ENCODE measurements around the gene PNMA6F. TPM values are rescaled to one million over a fixed set of nuclear protein-coding genes. Genes with fewer than 3 reads are reported as not detected.

Gene PNMA6F
- total RNA-seq, 1 experiment from 2014 or later, result not detected

- DNase-seq, result no peak
Measured at GRCh38 chrX:153353416-153353815, 31.8 kb upstream of the PNMA6F start.

GRCh38 chrX:153352858-153353257 lies 31.3 kb upstream of the PNMA6F start:
- no peaks in the 10 kb centered on the region for H3K79me2 ChIP-seq (ENCODE audit: low read length)
- H3K27me3 ChIP-seq (ENCODE audit: low read length), result no peaks in the 10 kb centered on the region
- no peak overlapping the region for H3K27ac ChIP-seq (ENCODE audit: low read length)
- H3K36me3 ChIP-seq (ENCODE audit: insufficient read depth, low read length), result no peaks in the 10 kb centered on the region
- H3K4me2 ChIP-seq (ENCODE audit: low read depth, low read length, poor library complexity, severe bottlenecking), result no peak overlapping the region
- DNase-seq, result no peak
- no peaks in the 10 kb centered on the region for H3K9me2 ChIP-seq (replicated peaks; ENCODE audit: insufficient read depth, low read length)
- H3K9ac ChIP-seq (ENCODE audit: low read length), result no peak overlapping the region
- no peaks in the 10 kb centered on the region for H3K4me1 ChIP-seq (ENCODE audit: low read length)
- no peaks in the 10 kb centered on the region for H4K20me1 ChIP-seq (ENCODE audit: insufficient read depth, low read depth, low read length)
- H3K9me3 ChIP-seq (ENCODE audit: low read length), result no peaks in the 10 kb centered on the region
- no peak overlapping the region for H2AFZ ChIP-seq (ENCODE audit: low read length)
- no peak overlapping the region for H3K4me3 ChIP-seq (ENCODE audit: low read length)

More at GRCh38 chrX:153353416-153353815, 31.8 kb upstream of the PNMA6F start:
- no peak overlapping the region for H3K9ac ChIP-seq (ENCODE audit: low read length)
- H3K27me3 ChIP-seq (ENCODE audit: low read length), result no peaks in the 10 kb centered on the region
- no peaks in the 10 kb centered on the region for H4K20me1 ChIP-seq (ENCODE audit: insufficient read depth, low read depth, low read length)
- H3K36me3 ChIP-seq (ENCODE audit: insufficient read depth, low read length), result no peaks in the 10 kb centered on the region
- H3K79me2 ChIP-seq (ENCODE audit: low read length), result no peaks in the 10 kb centered on the region
- no peak overlapping the region for H2AFZ ChIP-seq (ENCODE audit: low read length)
- H3K27ac ChIP-seq (ENCODE audit: low read length), result no peak overlapping the region
- no peaks in the 10 kb centered on the region for H3K9me3 ChIP-seq (ENCODE audit: low read length)
- no peaks in the 10 kb centered on the region for H3K9me2 ChIP-seq (replicated peaks; ENCODE audit: insufficient read depth, low read length)
- H3K4me2 ChIP-seq (ENCODE audit: low read depth, low read length, poor library complexity, severe bottlenecking), result no peak overlapping the region
- H3K4me3 ChIP-seq (ENCODE audit: low read length), result no peak overlapping the region
- H3K4me1 ChIP-seq (ENCODE audit: low read length), result no peaks in the 10 kb centered on the region

- Histone ChIP-seq H2AFZ (ENCODE audit: low read length) (no peak overlapping the region), H3K4me1 (ENCODE audit: low read length) (no peaks in the 10 kb centered on the region), H3K9me3 (ENCODE audit: low read length) (no peaks in the 10 kb centered on the region), H4K20me1 (ENCODE audit: insufficient read depth, low read depth, low read length) (no peaks in the 10 kb centered on the region), H3K9me2 (replicated peaks; ENCODE audit: insufficient read depth, low read length) (no peaks in the 10 kb centered on the region), H3K4me2 (ENCODE audit: low read depth, low read length, poor library complexity, severe bottlenecking) (no peak overlapping the region), H3K27ac (ENCODE audit: low read length) (no peak overlapping the region), H3K9ac (ENCODE audit: low read length) (no peak overlapping the region), H3K27me3 (ENCODE audit: low read length) (no peaks in the 10 kb centered on the region), H3K36me3 (ENCODE audit: insufficient read depth, low read length) (no peaks in the 10 kb centered on the region), H3K79me2 (ENCODE audit: low read length) (no peaks in the 10 kb centered on the region), H3K4me3 (ENCODE audit: low read length) (no peak overlapping the region)
- DNase-seq, result no peak
Measured at GRCh38 chrX:153351981-153352380, 30.4 kb upstream of the PNMA6F start.

GRCh38 chrX:153349952-153350351 lies 28.4 kb upstream of the PNMA6F start:
- no peak overlapping the region for H3K27ac ChIP-seq (ENCODE audit: low read length)
- no peaks in the 10 kb centered on the region for H3K36me3 ChIP-seq (ENCODE audit: insufficient read depth, low read length)
- H4K20me1 ChIP-seq (ENCODE audit: insufficient read depth, low read depth, low read length), result no peaks in the 10 kb centered on the region
- no peaks in the 10 kb centered on the region for H3K9me2 ChIP-seq (replicated peaks; ENCODE audit: insufficient read depth, low read length)
- no peak overlapping the region for H3K4me3 ChIP-seq (ENCODE audit: low read length)
- no peaks in the 10 kb centered on the region for H3K9me3 ChIP-seq (ENCODE audit: low read length)
- H3K27me3 ChIP-seq (ENCODE audit: low read length), result no peaks in the 10 kb centered on the region
- DNase-seq, result no peak
- H3K9ac ChIP-seq (ENCODE audit: low read length), result no peak overlapping the region
- H3K4me2 ChIP-seq (ENCODE audit: low read depth, low read length, poor library complexity, severe bottlenecking), result no peak overlapping the region
- no peaks in the 10 kb centered on the region for H3K79me2 ChIP-seq (ENCODE audit: low read length)
- H3K4me1 ChIP-seq (ENCODE audit: low read length), result no peaks in the 10 kb centered on the region
- H2AFZ ChIP-seq (ENCODE audit: low read length), result no peak overlapping the region

- Histone ChIP-seq H3K4me2 (ENCODE audit: low read depth, low read length, poor library complexity, severe bottlenecking) (no peak overlapping the region), H3K27me3 (ENCODE audit: low read length) (no peaks in the 10 kb centered on the region), H2AFZ (ENCODE audit: low read length) (no peak overlapping the region), H3K27ac (ENCODE audit: low read length) (no peak overlapping the region), H3K36me3 (ENCODE audit: insufficient read depth, low read length) (no peaks in the 10 kb centered on the region), H3K9me3 (ENCODE audit: low read length) (no peaks in the 10 kb centered on the region), H3K9me2 (replicated peaks; ENCODE audit: insufficient read depth, low read length) (no peaks in the 10 kb centered on the region), H3K4me1 (ENCODE audit: low read length) (no peaks in the 10 kb centered on the region), H3K9ac (ENCODE audit: low read length) (no peak overlapping the region), H3K79me2 (ENCODE audit: low read length) (no peaks in the 10 kb centered on the region), H4K20me1 (ENCODE audit: insufficient read depth, low read depth, low read length) (no peaks in the 10 kb centered on the region), H3K4me3 (ENCODE audit: low read length) (no peak overlapping the region)
- no peak for DNase-seq
Measured at GRCh38 chrX:153348421-153348820, 26.9 kb upstream of the PNMA6F start.

GRCh38 chrX:153347530-153347929 lies 26.0 kb upstream of the PNMA6F start:
- H3K9ac ChIP-seq (ENCODE audit: low read length), result no peak overlapping the region
- no peaks in the 10 kb centered on the region for H3K36me3 ChIP-seq (ENCODE audit: insufficient read depth, low read length)

GRCh38 chrX:153343674-153344073 lies 22.1 kb upstream of the PNMA6F start:
- DNase-seq, result no peak
- Histone ChIP-seq H3K27me3 (ENCODE audit: low read length) (no peaks in the 10 kb centered on the region), H3K4me2 (ENCODE audit: low read depth, low read length, poor library complexity, severe bottlenecking) (no peak overlapping the region), H3K9ac (ENCODE audit: low read length) (no peak overlapping the region), H3K36me3 (ENCODE audit: insufficient read depth, low read length) (no peaks in the 10 kb centered on the region), H3K27ac (ENCODE audit: low read length) (no peak overlapping the region), H2AFZ (ENCODE audit: low read length) (no peak overlapping the region), H3K9me3 (ENCODE audit: low read length) (no peaks in the 10 kb centered on the region), H4K20me1 (ENCODE audit: insufficient read depth, low read depth, low read length) (no peaks in the 10 kb centered on the region), H3K4me3 (ENCODE audit: low read length) (no peak overlapping the region), H3K4me1 (ENCODE audit: low read length) (no peaks in the 10 kb centered on the region), H3K79me2 (ENCODE audit: low read length) (peaks cover 31% of the 10 kb centered on the region), H3K9me2 (replicated peaks; ENCODE audit: insufficient read depth, low read length) (no peaks in the 10 kb centered on the region)

More at GRCh38 chrX:153347530-153347929, 26.0 kb upstream of the PNMA6F start:
- H3K79me2 ChIP-seq (ENCODE audit: low read length), result peaks cover 4% of the 10 kb centered on the region
- no peaks in the 10 kb centered on the region for H3K4me1 ChIP-seq (ENCODE audit: low read length)
- H3K4me2 ChIP-seq (ENCODE audit: low read depth, low read length, poor library complexity, severe bottlenecking), result no peak overlapping the region
- no peaks in the 10 kb centered on the region for H3K27me3 ChIP-seq (ENCODE audit: low read length)
- H3K9me3 ChIP-seq (ENCODE audit: low read length), result no peaks in the 10 kb centered on the region
- H3K4me3 ChIP-seq (ENCODE audit: low read length), result no peak overlapping the region
- H4K20me1 ChIP-seq (ENCODE audit: insufficient read depth, low read depth, low read length), result no peaks in the 10 kb centered on the region
- no peak for DNase-seq
- H3K27ac ChIP-seq (ENCODE audit: low read length), result no peak overlapping the region
- no peak overlapping the region for H2AFZ ChIP-seq (ENCODE audit: low read length)
- H3K9me2 ChIP-seq (replicated peaks; ENCODE audit: insufficient read depth, low read length), result no peaks in the 10 kb centered on the region

- no peaks in the 10 kb centered on the region for H3K27me3 ChIP-seq (ENCODE audit: low read length)
- H3K36me3 ChIP-seq (ENCODE audit: insufficient read depth, low read length), result no peaks in the 10 kb centered on the region
- no peaks in the 10 kb centered on the region for H3K9me2 ChIP-seq (replicated peaks; ENCODE audit: insufficient read depth, low read length)
- H2AFZ ChIP-seq (ENCODE audit: low read length), result no peak overlapping the region
- no peak overlapping the region for H3K4me3 ChIP-seq (ENCODE audit: low read length)
- no peaks in the 10 kb centered on the region for H4K20me1 ChIP-seq (ENCODE audit: insufficient read depth, low read depth, low read length)
- H3K4me2 ChIP-seq (ENCODE audit: low read depth, low read length, poor library complexity, severe bottlenecking), result no peak overlapping the region
- no peak for DNase-seq
- H3K9me3 ChIP-seq (ENCODE audit: low read length), result no peaks in the 10 kb centered on the region
- no peak overlapping the region for H3K27ac ChIP-seq (ENCODE audit: low read length)
- H3K9ac ChIP-seq (ENCODE audit: low read length), result no peak overlapping the region
- peaks cover 35% of the 10 kb centered on the region for H3K79me2 ChIP-seq (ENCODE audit: low read length)
- H3K4me1 ChIP-seq (ENCODE audit: low read length), result no peaks in the 10 kb centered on the region
Measured at GRCh38 chrX:153342762-153343558, 21.4 kb upstream of the PNMA6F start.
